ENCODE data around the gene REG3G.

- TF ChIP-seq CTCF (conservative IDR thresholded peaks at IDR 0.05; ENCODE audit: low read length) (no peak), EZH2phosphoT487 (IDR thresholded peaks at IDR 0.05; ENCODE audit: borderline replicate concordance) (no peak)
Observed at GRCh38 chr2:78978340-78978739, 47.2 kb upstream of the REG3G start.

Measured in Loucy (cell line).